DMS79 (cell line): ENCODE measurements around the gene MORF4L2.

Experiments used
- DNase-seq: peaks from one replicate; lab custom pipeline; 2025; lab: John Stamatoyannopoulos, UW

The MORF4L2 gene

DNA sequence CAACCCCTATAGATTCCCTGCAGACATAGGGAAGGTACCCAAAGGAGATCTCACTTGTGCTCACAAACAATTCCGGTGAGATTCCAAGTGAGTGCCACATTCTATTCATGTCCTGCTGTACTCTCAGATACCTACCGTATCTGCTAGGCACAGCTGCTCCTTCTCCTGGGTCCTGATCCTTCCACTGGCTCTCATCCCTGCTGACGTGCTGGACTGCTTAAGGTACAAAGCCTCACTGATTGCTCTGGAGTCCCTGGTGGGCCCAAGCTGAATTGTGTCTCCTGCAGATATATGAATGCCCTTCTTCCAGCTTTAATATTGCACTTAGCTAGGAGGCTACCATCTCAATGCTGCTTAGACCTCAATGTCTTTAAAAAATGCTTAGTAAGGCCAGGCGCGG, 55.4 kb downstream of the MORF4L2 start:
- no peak for DNase-seq

DNA sequence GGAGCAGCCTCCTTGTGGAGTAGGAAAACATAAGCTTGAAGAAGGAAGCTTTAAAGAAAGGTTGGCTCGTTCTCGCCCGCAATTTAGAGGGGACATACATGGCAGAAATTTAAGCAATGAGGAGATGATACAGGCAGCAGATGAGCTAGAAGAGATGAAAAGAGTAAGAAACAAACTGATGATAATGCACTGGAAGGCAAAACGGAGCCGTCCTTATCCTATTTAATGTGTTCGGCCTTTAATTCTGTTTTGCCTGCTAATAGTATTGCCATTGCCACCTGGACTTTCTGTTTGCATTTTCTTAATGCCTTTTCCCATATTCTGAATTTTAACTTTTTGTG, 56.4 kb downstream of the MORF4L2 start:
- DNase-seq, result no peak

DNA sequence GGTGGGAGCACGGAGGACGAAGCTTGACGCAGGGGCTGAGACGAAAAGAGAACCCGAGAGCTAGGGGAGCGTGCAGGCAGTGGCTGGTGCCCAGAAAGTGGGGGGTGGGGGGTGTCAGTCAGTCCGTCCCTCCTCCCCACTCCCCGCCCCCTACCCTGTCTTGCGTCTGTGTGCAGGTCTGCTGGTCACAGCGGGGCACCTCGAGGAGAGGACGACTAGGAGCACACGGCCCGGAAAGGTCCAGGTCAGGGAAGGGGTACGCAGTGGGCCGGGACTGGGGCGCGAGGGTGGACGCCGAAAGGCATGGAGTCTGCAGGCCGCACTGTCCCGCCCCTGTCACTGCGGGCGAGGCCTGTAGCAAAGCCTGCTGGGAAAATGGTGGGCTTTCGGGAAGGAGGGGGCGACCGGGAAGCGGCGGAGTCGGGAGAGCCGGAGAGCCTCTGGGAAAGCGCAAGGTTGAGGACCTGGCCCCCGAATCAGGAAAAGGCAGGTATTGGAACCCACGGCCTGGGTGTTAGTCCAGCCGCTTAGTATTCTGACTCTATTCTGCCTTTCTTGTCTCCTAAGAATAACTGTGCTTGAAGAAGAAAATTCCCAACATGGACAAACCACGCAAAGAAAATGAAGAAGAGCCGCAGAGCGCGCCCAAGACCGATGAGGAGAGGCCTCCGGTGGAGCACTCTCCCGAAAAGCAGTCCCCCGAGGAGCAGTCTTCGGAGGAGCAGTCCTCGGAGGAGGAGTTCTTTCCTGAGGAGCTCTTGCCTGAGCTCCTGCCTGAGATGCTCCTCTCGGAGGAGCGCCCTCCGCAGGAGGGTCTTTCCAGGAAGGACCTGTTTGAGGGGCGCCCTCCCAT, 57.0 kb downstream of the MORF4L2 start:
- DNase-seq, result peak; percentile 51

GRCh38 chrX:103628386-103629317, 57.8 kb downstream of the MORF4L2 start, which contains the start of gene TCEAL1:
TSS of gene TCEAL1 (plus strand) at chrX:103628975. CDS start at chrX:103629917, 942 bp downstream.
- peak; percentile 23 for DNase-seq

DNA sequence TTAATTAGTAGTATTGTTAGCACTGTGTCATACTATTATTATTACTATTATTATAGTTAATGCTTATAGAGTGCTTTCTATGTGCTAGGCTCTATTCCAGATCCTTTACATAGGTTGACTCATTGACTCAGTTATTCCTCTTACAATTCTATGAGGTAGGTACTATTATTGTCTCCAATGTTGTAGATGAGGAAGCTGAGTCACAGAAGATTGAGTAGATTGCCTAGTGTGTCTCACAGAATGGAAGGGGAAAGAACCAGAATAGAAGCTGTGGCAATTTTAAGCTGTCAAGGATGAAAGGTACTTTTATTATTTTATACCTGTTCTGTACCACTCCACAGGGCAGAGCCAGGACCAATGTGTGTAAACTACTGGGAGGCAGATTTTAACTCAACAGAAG, 59.6 kb downstream of the MORF4L2 start:
- DNase-seq, result no peak
